ENCODE results near the gene ASIC5.

The ASIC5 gene

DNA sequence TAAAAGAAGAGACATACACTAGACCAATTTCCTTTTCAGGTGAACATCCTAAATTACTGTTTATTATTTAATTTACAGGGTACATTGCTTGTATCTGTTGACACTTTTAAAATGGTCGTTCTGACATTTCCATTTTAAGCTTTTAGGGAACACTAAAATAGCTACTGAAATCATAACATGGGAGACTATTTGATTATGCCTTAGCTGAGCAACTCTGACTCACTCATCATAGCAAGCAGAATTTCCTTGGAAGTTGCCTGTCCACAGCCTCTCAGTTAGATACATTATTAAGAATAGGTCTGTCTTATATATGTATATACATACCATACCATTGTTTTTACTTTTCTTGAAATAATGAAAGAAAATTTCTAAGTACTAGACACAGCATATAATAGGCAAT is 85.3 kb downstream of the ASIC5 start:
- TF ChIP-seq REST (IDR thresholded peaks at IDR 0.05; ENCODE audit: low read depth), result no peak
- TF ChIP-seq EP300 (IDR thresholded peaks at IDR 0.05; ENCODE audit: borderline replicate concordance), result no peak
- TF ChIP-seq RAD21 (IDR thresholded peaks at IDR 0.05; ENCODE audit: low read depth), result no peak
- no peak for TF ChIP-seq TEAD4 (IDR thresholded peaks at IDR 0.05)
- TF ChIP-seq TCF12 (IDR thresholded peaks at IDR 0.05; ENCODE audit: low read depth), result no peak
- TF ChIP-seq NFIC (IDR thresholded peaks at IDR 0.05), result no peak
- TF ChIP-seq MAX (IDR thresholded peaks at IDR 0.05), result no peak
- TF ChIP-seq TAF1 (IDR thresholded peaks at IDR 0.05; ENCODE audit: low read depth), result no peak
- TF ChIP-seq FOXM1 (IDR thresholded peaks at IDR 0.05; ENCODE audit: borderline replicate concordance, low read depth), result no peak
- TF ChIP-seq EGR1 (IDR thresholded peaks at IDR 0.05), result no peak
- no peak for TF ChIP-seq USF1 (IDR thresholded peaks at IDR 0.05)
- no peak for TF ChIP-seq YY1 (IDR thresholded peaks at IDR 0.05; ENCODE audit: low read depth)
- no peak for TF ChIP-seq ZBTB7A (IDR thresholded peaks at IDR 0.05; ENCODE audit: low read depth)
- no peak for TF ChIP-seq CEBPB (IDR thresholded peaks at IDR 0.05)
- no peak for TF ChIP-seq CREB1 (IDR thresholded peaks at IDR 0.05; ENCODE audit: low read depth)
